Astrocyte of the spinal cord (primary cell): Measurements from ENCODE around the gene HECTD3.
"Not testable (repeated sequence)": the region's sequence is repeated elsewhere in the genome, so short reads cannot be mapped to it uniquely, and the experiment has no call there.

Experiments
- DNase-seq: peaks from one replicate; pipeline ENCODE4 v3.0.0; 2011; ENCODE audit warnings: low read depth, low spot score
- H3K4me3 ChIP-seq: 2 replicates; pipeline ENCODE4 v1.5.1; 2011; ENCODE audit warnings: low read depth, mild to moderate bottlenecking, low read length, moderate library complexity
- CTCF ChIP-seq: IDR thresholded peaks from 2 replicates; pipeline ENCODE4 v1.5.1; 2012; ENCODE audit warnings: low read depth, mild to moderate bottlenecking, low read length, inconsistent platforms
- in situ Hi-C: cut with HindIII; loops from 2 replicates; pipeline ENCODE4 v1.10.0; 2017; ENCODE audit warnings: low sequenced_read_pairs

Gene HECTD3

GRCh38 chr1:45004281-45004920 lies 6.7 kb downstream of the HECTD3 start:
- DNase-seq, result no peak
- in situ Hi-C loops, result no loop called here
- H3K4me3 ChIP-seq, result no peak overlapping the region
- TF ChIP-seq CTCF, result no peak

DNA sequence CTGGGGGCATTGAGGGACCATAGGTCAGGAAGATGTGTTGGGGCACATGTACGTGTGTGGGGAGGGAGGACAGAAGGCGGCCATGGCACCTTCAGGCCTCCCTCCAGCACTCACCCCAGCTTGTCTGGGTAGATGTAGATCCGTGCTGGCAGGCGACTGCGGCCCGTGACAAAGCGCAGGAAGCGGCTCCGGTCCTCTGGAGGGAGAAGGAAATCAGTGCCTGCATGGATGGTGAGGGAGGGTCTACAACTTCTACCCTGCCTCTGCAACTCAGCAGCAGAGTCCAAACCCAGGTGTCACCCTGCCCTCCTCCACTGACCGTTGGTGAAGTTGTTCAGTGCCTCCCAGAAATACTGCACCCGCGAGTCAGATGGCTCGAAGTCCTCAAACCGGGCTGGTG lies 7.4 kb downstream of the HECTD3 start:
- in situ Hi-C loops, result no loop called here
- no peak overlapping the region for H3K4me3 ChIP-seq
- no peak for DNase-seq
- no peak for TF ChIP-seq CTCF

GRCh38 chr1:45002650-45003645 lies 8.2 kb downstream of the HECTD3 start:
- in situ Hi-C loops, result no loop called here
- DNase-seq, result no peak
- H3K4me3 ChIP-seq, result no peak overlapping the region
- no peak for TF ChIP-seq CTCF

DNA sequence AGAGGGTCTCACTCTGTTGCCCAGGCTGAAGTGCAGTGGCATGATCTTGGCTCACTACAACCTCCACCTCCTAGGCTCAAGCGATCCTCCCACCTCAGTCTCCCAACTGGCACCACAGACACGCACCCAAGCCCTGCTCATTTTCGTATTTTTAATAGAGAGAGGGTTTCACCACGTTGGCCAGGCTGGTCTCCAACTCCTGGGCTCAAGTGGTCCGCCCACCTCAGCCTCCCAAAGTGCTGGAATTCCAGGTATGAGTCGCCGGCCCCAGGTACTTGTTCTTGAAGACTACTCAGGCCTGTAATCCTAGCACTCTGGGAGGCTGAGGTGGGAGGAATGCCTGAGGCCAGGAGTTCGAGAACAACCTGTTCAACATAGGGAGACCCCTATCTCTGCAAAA lies 9.5 kb downstream of the HECTD3 start:
- in situ Hi-C loops, H3K4me3 ChIP-seq, DNase-seq: not testable (repeated sequence)

GRCh38 chr1:45001011-45001481 lies 10.1 kb downstream of the HECTD3 start:
- no peak for DNase-seq
- H3K4me3 ChIP-seq, result no peak overlapping the region
- TF ChIP-seq CTCF, result no peak
- in situ Hi-C loops, result no loop called here

GRCh38 chr1:44999232-44999631 lies 11.9 kb downstream of the HECTD3 start:
- no peak for TF ChIP-seq CTCF
- in situ Hi-C loops, result no loop called here
- DNase-seq, result no peak
- H3K4me3 ChIP-seq, result no peak overlapping the region
